NCI-H774 (cell line): Measurements from ENCODE around the gene FLII.
"Not testable (repeated sequence)": the region's sequence is repeated elsewhere in the genome, so short reads cannot be mapped to it uniquely, and the experiment has no call there.

ENCODE experiments used
- DNase-seq: peaks from one replicate; lab custom pipeline; 2025; lab: John Stamatoyannopoulos, UW

Gene FLII

DNA sequence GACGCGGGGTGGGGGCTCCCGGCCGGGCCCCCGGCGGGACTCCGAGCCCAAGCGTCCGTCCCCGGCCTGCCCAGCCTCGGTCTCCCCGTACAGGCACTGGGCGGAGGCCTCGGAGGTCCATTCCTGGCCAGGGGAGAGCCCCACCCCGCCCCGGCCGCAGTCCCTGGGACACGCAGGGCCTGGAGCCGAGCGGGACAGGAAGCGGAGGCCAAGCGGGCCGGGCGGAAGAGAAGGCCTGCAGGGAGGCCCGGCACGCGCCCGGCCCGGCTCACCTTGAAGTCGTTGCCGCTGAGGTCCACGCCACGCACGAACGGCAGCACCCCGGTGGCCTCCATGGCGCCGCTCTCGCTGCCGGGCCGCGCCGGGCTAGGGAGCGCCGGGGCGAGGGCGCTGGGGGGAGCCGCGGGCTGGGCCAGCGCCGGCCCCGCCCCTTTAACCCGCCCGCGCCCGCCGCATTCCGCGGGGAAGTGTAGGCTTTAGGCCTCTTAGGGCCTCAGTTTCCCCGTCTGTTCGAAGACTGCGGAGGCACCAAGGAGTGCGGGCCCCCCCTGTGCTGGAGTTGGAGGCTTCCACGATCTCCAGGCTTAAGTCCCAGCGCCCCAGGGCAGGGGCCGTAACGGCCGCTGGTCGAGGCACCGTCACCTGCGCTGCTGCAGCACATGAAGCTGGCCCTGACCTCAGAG is at the start of gene FLII:
Gene FLII (minus strand): TSS at position 383 of the 683 bp plus-strand sequence. CDS start 48 bp downstream, at position 335.
- DNase-seq, result peak; percentile 1

- DNase-seq, result not testable (repeated sequence)
Measured at GRCh38 chr17:18303206-18303605, 44.7 kb upstream of the FLII start.

- DNase-seq, result no peak
Measured at GRCh38 chr17:18300725-18301480, 42.4 kb upstream of the FLII start.

DNA sequence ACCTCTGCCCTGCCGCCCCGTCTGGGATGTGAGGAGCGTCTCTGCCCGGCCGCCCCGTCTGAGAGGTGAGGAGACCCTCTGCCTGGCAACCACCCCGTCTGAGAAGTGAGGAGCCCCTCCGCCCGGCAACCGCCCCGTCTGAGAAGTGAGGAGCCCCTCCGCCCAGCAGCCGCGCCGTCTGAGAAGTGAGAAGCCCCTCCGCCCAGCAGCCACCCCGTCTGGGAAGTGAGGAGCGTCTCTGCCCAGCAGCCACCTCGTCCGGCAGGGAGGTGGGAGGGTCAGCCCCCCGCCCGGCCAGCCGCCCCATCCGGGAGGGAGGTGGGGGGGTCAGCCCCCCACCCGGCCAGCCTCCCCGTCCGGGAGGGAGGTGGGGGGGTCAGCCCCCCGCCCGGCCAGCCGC is 39.5 kb upstream of the FLII start:
- not testable (repeated sequence) for DNase-seq

DNA sequence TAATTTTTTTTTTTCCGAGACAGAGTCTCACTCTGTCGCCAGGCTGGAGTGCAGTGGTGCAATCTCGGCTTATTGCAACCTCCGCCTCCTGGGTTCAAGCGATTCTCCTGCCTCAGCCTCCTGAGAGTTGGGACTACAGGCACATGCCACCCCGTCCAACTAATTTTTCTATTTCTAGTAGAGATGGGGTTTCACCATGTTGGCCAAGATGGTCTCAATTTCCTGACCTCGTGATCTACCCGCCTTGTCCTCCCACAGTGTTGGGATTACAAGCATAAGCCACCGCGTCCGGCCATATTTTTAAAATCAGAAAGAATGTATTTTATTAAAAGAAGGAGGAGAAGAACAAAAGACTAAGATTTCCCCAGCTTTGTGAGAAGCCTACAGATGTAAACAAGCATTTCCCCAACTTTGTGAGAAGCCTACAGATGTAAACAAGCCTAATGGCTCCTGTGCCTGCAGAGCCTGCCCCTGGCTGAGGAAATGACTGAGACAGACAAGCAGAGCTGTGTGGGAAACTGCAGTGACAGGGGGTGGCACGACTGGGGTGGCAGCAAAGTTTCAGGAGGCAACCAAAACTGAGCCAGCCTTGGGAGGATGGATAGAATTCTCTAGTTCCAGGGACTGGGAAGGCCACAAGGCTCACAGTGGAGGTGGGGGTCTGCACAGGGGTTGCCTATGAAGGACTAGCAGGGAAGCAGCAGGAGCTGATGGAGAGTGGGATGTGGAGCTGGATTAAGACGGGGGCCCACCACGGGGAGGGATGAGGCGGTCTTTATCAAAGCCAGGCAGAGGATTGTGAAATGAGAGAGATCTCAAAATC is 33.4 kb upstream of the FLII start:
- no peak for DNase-seq

DNA sequence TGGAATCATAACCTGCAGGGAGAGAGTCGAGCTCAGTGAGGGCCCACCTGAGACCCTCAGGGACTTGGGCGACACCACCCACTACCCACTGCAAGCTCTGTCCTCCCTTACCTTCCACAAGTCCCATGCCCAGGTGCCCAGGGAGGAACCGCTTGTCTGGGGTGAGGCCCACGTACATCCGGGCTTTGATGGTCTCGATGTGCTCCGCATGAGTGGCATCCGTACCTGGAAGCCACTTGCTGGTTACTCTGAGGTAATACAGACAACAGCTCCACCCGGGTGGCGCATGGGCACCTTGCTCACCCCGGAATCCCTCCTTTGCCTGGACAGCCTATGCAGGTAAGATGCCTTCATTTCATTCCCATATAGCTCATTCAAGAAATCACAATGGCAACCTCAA is 26.8 kb upstream of the FLII start:
- DNase-seq, result no peak

- no peak for DNase-seq
Measured at GRCh38 chr17:18281788-18282187, 23.2 kb upstream of the FLII start.

GRCh38 chr17:18280766-18281371 is 22.3 kb upstream of the FLII start:
- DNase-seq, result no peak

DNA sequence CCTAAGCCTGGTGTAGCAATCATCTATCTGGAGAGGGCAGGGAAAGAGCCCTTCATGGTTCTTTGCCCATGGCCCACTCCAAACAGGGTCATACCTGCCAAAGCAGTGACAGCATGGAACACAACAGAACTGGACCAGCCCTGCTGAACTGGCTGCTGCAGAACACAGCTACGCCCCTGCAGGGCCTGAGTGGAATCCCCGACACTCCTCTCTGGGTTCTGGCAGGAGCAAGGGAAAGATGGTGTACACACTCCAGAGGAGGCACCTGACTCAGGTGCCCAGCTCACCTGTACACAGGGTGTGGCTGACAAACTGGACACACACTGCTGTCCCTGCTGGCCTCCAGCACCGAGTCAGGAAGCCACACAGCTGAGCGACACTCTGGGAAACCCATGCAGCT is 21.7 kb upstream of the FLII start:
- no peak for DNase-seq

GRCh38 chr17:18278867-18279266 is 20.3 kb upstream of the FLII start:
- no peak for DNase-seq

DNA sequence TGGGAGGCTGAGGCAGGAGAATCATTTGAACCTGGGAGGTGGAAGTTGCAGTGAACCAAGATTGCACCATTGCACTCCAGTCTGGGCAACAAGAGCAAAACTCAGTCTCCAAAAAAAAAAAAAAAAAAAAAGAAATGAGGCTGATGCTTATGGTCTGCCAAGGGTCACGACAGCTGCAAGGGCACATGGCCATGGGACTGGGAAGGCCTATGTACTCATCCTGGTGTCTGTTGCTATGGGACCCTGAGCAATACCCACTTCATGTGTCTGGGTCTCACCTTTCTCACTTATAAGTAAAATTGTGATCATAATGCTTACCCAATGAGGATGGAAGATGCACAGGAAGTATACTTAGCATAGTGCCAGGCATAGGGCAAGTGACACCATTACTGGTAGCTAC is 18.5 kb upstream of the FLII start:
- DNase-seq, result no peak

DNA sequence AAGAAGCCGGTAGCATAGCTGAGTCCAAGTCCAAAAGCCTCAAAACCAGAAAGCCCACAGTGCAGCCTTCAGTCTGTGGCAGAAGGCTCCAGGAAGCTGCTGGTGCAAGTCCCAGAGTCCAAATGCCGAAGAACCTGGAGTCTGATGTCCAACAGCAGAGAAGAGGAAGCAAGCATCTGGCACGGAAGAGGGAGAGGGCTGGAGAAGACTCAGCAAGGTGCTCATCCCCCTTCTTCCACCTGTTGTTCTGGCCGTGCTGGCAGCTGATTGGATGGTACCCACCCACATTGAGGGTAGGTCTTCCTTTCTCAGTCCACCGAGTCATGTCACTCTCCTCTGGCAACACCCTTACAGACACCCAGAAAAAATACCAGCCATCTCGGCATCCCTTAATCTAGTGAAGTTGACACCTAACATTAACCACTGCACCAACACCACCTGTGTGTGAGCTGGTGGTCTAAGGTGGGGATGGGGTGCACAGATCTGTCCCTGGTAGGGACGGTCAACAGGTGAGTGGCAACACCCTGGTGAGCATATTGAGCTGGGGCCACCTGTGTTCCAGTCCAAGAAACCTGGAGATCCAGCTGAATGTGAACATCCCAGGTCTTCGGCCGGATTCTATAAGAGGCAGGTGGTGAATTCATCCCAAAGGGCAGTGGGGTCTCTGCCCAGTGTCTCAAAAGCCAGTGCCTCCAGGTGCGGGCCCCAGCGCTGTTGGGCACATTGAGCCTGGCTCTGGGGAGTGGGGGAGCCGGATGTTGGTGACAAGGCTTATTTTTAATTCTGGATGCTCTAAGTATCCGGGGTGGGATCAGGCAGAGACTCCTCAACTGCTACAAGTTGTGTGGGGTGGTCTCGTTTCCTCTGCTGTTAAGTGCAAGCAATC is 11.8 kb upstream of the FLII start:
- DNase-seq, result no peak

GRCh38 chr17:18267927-18268711 is 9.6 kb upstream of the FLII start:
- no peak for DNase-seq

GRCh38 chr17:18267366-18267765 is 8.8 kb upstream of the FLII start:
- no peak for DNase-seq

DNA sequence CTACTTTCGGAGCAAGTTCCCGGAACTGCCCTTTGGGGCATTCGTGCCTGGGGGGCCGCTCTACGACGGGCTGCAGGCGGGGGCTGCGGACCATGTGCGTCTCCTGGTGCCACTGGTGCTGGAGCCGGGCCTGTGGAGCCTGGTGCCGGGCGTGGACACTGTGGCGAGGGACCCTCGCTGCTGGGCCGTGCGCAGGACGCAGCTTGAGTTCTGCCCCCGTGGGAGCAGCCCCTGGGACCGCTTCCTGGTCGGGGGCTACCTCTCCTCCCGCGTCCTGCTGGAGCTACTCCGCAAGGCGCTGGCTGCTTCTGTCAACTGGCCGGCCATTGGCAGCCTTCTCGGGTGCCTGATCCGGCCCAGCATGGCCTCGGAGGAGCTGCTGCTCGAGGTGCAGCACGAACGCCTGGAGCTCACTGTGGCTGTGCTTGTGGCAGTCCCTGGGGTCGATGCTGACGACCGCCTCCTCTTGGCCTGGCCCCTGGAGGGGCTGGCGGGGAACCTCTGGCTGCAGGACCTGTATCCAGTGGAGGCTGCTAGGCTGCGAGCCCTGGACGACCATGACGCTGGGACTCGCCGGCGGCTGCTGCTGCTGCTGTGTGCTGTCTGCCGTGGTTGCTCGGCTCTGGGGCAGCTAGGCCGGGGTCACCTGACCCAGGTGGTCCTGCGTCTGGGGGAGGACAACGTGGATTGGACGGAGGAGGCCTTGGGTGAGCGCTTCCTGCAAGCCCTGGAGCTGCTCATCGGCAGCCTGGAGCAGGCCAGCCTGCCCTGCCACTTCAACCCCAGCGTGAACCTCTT is 5.5 kb upstream of the FLII start:
- DNase-seq, result no peak

GRCh38 chr17:18262641-18263040 is 4.1 kb upstream of the FLII start:
- no peak for DNase-seq

- DNase-seq, result no peak
Measured at GRCh38 chr17:18262111-18262510, 3.6 kb upstream of the FLII start.

GRCh38 chr17:18261659-18262058 is 3.1 kb upstream of the FLII start:
- DNase-seq, result no peak

GRCh38 chr17:18261146-18261515 is 2.6 kb upstream of the FLII start:
- DNase-seq, result no peak
